LNCAP (cell line): ENCODE measurements around the gene DNAH2.

Experiments used
- TF ChIP-seq, protein P1 (sequence below): fragments of 450-650 bp; IDR thresholded peaks from 2 replicates; pipeline ENCODE4 v1.5.1; 2017; ENCODE audit warnings: mild to moderate bottlenecking

Gene DNAH2

DNA sequence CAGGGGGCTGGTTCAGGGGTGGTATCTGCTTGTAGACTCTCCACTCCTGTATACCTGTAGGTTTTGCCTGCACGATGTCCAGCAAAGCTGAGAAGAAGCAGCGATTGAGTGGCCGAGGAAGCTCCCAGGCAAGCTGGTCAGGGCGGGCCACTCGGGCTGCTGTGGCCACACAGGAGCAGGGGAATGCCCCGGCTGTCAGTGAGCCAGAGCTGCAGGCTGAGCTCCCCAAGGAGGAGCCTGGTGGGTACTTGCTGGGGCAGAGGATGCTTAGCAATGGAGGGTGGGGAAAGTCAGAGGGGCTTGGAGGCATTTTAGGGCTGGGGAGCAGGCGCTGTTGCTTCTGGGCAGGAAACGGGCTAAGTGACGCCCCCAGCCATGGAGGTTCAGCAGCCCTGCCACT, 2.1 kb downstream of the DNAH2 start:
- TF ChIP-seq, protein P1, sequence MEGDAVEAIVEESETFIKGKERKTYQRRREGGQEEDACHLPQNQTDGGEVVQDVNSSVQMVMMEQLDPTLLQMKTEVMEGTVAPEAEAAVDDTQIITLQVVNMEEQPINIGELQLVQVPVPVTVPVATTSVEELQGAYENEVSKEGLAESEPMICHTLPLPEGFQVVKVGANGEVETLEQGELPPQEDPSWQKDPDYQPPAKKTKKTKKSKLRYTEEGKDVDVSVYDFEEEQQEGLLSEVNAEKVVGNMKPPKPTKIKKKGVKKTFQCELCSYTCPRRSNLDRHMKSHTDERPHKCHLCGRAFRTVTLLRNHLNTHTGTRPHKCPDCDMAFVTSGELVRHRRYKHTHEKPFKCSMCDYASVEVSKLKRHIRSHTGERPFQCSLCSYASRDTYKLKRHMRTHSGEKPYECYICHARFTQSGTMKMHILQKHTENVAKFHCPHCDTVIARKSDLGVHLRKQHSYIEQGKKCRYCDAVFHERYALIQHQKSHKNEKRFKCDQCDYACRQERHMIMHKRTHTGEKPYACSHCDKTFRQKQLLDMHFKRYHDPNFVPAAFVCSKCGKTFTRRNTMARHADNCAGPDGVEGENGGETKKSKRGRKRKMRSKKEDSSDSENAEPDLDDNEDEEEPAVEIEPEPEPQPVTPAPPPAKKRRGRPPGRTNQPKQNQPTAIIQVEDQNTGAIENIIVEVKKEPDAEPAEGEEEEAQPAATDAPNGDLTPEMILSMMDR, result no peak

DNA sequence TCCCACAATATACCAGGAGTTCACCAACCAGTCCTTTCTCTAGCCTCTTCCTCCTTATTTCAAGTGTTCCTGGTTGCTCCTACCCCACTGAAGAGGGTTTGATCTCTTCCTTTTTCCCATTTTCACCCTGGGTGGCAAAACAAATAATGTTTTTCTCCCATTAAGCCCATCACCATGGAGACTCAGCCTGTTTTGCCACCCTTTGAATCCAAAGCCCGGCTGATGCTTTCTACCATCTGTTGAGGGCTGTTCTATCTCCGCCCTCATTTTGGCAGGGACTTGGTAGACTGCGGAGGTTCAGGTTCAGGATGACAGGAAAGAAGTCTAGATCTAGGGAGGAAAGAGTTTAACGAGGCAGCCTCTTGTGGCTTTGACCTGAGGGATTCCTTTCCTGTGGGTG, 2.6 kb downstream of the DNAH2 start:
- TF ChIP-seq, protein P1, result no peak

DNA sequence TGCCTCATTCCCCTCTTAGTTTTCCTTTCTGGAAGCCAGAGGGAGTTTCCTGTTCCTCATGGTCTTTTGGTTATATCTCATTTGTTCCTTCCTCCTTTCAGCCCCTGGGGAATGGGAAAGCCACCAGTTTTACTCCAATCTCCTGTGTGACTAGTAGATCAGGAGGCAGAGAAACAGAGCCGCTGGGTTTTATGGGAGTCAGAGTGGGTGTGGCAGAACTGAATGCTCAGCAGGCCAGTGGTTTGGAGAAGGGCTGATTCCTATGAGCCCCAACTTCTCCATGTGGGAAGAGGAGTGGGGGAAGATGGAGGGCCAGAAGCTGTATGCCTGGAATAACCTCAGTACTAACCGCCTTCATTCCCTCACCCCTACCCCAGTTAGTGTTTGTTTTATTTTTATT, 4.1 kb downstream of the DNAH2 start:
- TF ChIP-seq, protein P1, result no peak

DNA sequence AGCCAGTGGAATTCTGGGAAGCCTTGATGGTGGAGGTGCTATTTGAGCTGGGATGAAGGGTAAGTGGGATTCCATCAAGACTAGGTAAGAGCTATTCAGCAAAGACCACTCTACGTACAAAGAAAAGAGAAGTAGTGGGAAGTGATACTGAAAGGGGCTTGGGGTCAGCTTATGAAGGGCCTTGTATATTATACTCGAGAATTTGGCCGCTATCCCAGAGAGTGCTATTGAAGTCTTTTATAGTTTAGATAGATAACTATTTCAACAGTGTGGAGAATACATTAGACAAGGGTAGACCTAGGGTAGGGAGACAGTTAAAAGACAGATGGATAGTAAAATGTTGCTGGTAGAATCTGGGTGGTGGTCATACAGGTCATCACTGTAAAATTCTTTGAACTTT, 10.3 kb downstream of the DNAH2 start:
- TF ChIP-seq, protein P1, result no peak

DNA sequence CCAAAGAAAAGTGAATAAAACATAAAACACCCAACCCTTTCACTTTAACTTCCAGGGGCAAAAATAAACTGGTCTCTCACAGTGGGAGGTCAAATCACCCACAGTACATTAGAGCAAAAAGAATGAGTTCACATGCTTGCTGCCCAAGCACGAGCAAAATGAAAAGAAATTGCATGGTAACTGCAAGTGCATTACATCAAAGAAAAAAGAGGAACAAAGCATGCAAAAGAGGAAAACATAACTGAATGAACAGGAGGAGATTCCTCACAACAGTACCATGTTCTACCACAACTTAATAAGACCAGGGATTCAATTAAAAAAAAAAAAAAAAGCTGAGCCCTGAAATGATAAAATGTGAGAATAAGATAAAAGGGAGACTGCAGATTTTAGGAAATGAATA, 12.3 kb downstream of the DNAH2 start:
- TF ChIP-seq, protein P1, result no peak

DNA sequence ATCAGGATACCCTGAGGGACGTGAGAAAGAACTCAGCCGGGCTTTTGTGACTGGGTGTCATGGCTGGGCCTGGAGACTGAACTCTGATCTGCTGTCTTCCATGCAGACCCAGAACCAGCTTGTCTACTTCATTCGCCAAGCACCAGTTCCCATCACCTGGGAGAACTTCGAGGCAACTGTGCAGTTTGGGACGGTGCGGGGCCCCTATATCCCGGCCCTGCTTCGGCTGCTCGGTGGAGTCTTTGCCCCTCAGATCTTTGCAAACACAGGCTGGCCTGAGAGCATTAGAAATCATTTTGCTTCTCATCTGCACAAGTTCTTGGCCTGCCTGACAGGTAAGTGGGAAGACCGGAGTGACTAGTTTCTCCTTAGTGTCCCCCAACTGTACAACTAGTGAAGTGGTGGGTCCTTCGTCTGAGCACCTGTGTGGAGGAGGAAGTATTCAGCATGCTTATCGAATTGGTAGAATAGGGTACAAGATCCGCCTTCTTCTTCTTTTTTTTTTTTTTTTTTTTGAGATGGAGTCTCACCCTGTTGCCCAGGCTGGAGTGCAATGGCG, 15.5 kb downstream of the DNAH2 start:
- TF ChIP-seq, protein P1, result no peak

DNA sequence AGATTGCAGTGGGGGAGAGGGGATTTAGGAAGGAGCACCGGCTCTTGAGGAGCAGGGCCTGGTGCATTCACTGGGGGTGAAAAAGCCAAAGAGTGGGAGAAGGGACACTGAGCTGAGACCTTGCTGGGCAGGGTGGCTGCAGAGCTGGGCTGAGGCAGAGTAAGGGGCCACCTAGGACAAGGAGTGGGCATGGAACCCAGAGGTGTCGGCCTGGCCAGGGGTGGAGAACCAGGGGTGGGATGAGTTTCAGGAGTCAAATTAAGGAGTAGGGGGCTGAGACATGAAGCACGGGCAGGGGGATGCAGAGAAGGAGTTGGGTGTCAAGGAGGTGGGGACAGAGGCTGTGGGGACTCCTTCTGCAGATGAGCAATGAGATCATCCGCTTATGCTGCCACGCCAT, 20.1 kb downstream of the DNAH2 start:
- TF ChIP-seq, protein P1, result no peak

DNA sequence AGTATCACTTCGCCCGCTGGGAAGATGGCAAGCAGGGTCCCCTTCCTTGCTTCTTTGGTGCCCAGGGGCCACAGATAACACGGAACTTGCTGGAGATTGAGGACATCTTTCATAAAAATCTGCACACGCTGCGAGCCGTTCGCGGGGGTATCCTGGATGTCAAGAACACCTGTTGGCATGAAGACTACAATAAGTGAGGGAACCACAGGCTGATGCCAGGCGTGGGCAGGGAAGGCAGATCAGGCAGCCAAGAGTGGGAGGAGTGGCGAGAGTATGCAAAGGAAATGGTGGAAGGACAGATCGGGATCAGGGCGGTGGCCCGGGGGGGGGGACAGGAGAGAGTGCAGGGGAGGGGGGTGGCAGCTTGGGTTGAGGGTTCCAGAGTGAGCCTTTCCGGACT, 22.2 kb downstream of the DNAH2 start:
- TF ChIP-seq, protein P1, result no peak
